Kidney epithelial cell (primary cell): ENCODE measurements around the gene ATP5IF1. TPM values are rescaled to one million over a fixed set of nuclear protein-coding genes. Genes with fewer than 3 reads are reported as not detected.

Experiments used
- DNase-seq: peaks from one replicate; pipeline ENCODE4 v3.0.0-alpha.2; 2010; ENCODE audit warnings: low read depth
- H3K27me3 ChIP-seq: 2 replicates; pipeline ENCODE4 v1.6.0; 2011; ENCODE audit warnings: low read length; ENCODE audit not compliant: control insufficient read depth, insufficient read depth
- H3K36me3 ChIP-seq: 2 replicates; pipeline ENCODE4 v1.5.1; 2011; ENCODE audit warnings: low read length; ENCODE audit not compliant: control insufficient read depth, insufficient read depth
- H3K4me3 ChIP-seq: 2 replicates; pipeline ENCODE4 v1.5.1; 2011; ENCODE audit warnings: low read depth, mild to moderate bottlenecking, control low read depth, low read length
- total RNA-seq: library from RNA; depleted of rRNA; stranded (reverse); fragments of >200 nt; gene quantifications from 2 replicates; pipeline ENCODE4 v1.2.3, GENCODE V29; 2015
- TF ChIP-seq, protein P1 (sequence below): IDR thresholded peaks from 2 replicates; pipeline ENCODE4 v1.5.1; 2011; ENCODE audit warnings: mild to moderate bottlenecking, moderate library complexity, low read length, control low read depth, inconsistent platforms; ENCODE audit not compliant: insufficient read depth, poor library complexity, severe bottlenecking

ATP5IF1 gene
- total RNA-seq, 1 donor from 2014 or later = 247 TPM

DNA sequence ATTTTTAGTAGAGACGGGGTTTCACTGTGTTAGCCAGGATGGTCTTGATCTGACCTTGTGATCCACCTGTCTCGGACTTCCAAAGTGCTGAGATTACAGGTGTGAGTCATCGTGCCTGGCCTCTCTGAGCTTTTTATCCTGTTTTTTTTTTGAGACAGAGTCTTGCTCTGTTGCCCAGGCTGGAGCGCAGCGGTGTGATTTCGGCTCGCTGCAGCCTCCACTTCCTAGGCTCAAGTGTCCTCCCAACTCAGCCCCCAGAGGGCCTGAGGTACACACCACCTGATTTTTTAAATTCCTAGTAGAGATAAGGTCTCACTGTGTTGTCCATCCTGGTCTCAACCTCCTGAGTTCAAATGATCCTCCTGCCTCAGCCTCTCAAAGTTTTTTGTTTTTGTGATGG, 43.8 kb downstream of the ATP5IF1 start:
- DNase-seq = no peak
- Histone ChIP-seq H3K27me3 (no peaks in the 10 kb centered on the region), H3K36me3 (peaks cover 9% of the 10 kb centered on the region), H3K4me3 (no peak overlapping the region)
- TF ChIP-seq, protein P1, sequence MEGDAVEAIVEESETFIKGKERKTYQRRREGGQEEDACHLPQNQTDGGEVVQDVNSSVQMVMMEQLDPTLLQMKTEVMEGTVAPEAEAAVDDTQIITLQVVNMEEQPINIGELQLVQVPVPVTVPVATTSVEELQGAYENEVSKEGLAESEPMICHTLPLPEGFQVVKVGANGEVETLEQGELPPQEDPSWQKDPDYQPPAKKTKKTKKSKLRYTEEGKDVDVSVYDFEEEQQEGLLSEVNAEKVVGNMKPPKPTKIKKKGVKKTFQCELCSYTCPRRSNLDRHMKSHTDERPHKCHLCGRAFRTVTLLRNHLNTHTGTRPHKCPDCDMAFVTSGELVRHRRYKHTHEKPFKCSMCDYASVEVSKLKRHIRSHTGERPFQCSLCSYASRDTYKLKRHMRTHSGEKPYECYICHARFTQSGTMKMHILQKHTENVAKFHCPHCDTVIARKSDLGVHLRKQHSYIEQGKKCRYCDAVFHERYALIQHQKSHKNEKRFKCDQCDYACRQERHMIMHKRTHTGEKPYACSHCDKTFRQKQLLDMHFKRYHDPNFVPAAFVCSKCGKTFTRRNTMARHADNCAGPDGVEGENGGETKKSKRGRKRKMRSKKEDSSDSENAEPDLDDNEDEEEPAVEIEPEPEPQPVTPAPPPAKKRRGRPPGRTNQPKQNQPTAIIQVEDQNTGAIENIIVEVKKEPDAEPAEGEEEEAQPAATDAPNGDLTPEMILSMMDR = no peak

DNA sequence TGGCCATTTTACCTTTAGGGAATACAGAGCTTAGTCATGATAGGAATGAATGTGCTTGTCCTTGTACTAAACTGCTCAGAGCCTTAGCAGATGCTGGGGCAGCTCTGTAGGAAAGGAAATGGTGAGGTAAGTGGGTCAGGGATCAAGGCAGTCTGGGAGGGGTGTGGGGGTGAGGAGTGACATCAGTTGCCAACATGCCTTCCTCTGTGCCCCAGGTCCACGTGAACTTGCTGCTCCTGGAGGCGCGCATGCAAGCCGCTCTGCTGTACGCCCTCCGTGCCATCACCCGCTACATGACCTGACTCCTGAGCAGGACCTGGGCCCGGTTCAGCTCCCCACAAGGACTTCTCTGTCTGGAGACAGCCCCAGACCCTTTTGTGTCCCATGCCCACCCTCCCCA, 44.6 kb downstream of the ATP5IF1 start:
- peaks cover 9% of the 10 kb centered on the region for H3K36me3 ChIP-seq

DNA sequence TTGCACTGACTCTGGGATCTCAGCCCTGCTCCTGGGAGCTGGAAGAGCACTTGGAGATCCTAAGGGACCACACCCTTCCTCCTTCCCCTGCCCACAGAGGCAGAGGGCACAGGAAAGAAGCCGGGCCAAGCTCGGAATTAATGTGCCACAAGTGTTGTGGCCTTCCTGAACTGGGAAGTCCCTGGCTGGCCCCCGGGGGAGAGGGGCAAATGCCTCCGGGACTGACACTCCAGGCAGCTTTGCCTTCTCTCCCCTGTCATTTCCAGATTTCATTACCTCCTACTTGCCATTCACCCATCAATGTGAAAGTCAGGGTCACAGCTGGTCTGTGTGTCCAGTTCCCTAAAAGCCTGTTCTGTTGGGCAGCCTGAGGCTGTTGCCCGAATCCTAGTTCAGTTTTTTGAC, 45.1 kb downstream of the ATP5IF1 start:
- no peak for DNase-seq
- Histone ChIP-seq H3K4me3 (no peak overlapping the region), H3K36me3 (peaks cover 9% of the 10 kb centered on the region), H3K27me3 (no peaks in the 10 kb centered on the region)
- TF ChIP-seq, protein P1 = no peak

More for the DNA sequence above, 44.6 kb downstream of the ATP5IF1 start:
- Histone ChIP-seq H3K27me3 (no peaks in the 10 kb centered on the region), H3K4me3 (no peak overlapping the region)
- TF ChIP-seq, protein P1 = no peak
- no peak for DNase-seq

DNA sequence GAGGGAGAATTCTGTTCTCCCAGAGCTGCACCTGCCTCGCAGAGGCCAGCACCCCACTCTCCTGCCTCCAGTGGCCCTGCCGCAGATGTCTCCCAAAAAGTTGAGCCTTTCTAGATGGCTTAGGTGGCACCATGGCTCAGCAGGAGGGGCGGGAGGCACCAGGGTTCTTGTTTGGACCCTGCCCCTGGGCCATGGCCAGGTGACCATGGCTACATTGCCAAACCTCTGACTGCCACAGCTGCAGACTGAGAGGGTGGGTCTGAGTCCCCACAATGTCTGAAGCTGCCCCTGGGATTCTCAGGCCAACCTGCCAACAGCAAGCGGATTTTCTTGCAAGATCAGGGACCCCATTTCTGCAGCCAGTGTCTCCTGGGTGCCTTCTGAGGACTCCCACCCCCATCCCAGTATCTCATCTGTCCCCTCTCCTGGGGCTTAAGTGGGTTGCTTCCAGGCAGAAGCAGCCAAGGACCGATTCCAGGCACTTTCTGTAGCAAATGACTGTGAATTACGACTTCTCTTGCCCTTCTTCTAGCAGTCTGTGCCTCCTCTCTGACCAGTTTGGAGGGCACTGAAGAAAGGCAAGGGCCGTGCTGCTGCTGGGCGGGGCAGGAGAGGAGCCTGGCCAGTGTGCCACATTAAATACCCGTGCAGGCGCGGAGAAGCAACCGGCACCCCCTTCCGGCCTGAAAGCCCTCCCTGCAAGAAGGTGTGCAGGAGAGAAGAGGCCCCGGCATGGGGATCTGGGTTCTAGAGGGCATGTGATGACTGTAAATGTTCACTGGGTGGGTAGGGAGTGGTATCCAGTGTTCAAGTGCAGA, 45.9 kb downstream of the ATP5IF1 start:
- TF ChIP-seq, protein P1 = no peak
- no peak for DNase-seq
- no peak overlapping the region for H3K4me3 ChIP-seq
- no peaks in the 10 kb centered on the region for H3K27me3 ChIP-seq
- peaks cover 9% of the 10 kb centered on the region for H3K36me3 ChIP-seq

DNA sequence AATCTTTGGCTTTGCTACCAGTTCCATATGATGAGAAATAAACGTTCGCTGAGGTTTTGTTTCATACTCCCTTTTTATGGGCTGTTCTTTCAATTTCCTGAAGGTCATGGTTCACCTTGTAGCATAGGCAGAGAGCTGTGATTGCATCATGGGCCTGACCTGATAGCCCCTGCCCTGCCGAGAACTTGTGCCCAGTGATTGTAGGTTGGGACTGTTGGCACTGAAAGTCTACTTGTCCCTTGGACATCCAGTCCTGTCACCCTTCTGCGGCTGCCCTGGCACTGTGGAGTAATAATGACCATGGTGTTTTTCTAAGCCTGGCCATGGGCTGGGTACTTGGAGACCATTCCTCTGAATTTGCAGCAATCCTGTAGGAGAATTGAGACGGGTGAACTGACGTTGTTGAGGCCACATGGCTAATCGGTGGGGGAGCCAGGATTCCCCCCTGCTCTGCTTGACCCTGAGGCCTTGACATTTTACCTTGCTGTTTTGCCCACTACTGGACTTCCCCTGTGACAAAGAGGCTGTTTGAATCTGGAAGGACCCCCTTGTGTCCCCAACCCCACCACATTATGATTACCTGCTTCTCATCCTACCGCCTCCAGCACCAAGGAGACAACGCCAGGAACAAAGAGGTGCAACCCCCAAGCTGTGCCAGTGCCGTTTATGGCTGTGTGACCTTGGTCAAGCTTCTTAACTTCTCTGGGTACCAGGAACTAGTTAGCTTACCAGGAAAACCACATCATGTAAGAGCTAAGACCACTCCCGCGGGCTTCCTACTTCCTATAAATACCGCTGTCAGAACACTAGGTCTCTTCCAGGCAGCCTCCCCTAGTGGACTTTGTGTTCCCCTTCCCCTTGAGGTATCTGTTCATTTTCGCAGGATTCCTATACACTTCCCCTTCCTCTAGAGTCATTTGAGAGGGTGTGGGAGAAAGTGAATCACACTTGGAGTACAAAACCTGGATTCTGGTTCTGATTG, 46.8 kb downstream of the ATP5IF1 start:
- TF ChIP-seq, protein P1 = no peak
- DNase-seq = no peak
- Histone ChIP-seq H3K36me3 (peaks cover 8% of the 10 kb centered on the region), H3K27me3 (no peaks in the 10 kb centered on the region), H3K4me3 (no peak overlapping the region)
